CD14-positive monocyte (primary cell): ENCODE data around the gene APMAP. TPM values are rescaled to one million over a fixed set of nuclear protein-coding genes. Genes with fewer than 3 reads are reported as not detected.
A peak's percentile ranks its signal among the peaks of the same experiment; 100 is the strongest.

ENCODE experiments used
- DNase-seq, 3 donors: peaks; one replicate each; pipeline ENCODE4 v3.0.0-alpha.2; 2011 to 2022
- H2AFZ ChIP-seq: 2 replicates; pipeline ENCODE4 v1.6.0; 2012; ENCODE audit warnings: mild to moderate bottlenecking, low read depth, low read length, inconsistent platforms; ENCODE audit not compliant: insufficient read depth, poor library complexity, severe bottlenecking
- H3K27ac ChIP-seq, 2 donors: 1 replicate in 1 of 2; 2 replicates in 1 of 2; pipeline ENCODE4 v1.5.1; 2012 to 2013; ENCODE audit warnings: low read length in 2 of 2, control low read depth in 1 of 2, inconsistent platforms in 1 of 2, low read depth in 1 of 2, mild to moderate bottlenecking in 1 of 2
- H3K27me3 ChIP-seq, 2 donors: one replicate each; pipeline versions ENCODE4 v1.6.0 to v1.6.1; 2011 to 2013; ENCODE audit warnings: low read length in 2 of 2; ENCODE audit not compliant: control insufficient read depth in 2 of 2, insufficient read depth in 2 of 2
- H3K36me3 ChIP-seq, 2 donors: replicated peaks in 1 of 2; 1 replicate in 1 of 2; 2 replicates in 1 of 2; pipeline versions ENCODE4 v1.5.1 to v1.6.1; 2012 to 2013; ENCODE audit warnings: low read length in 2 of 2, control low read depth in 1 of 2, inconsistent platforms in 1 of 2, mild to moderate bottlenecking in 1 of 2; ENCODE audit not compliant: insufficient read depth in 2 of 2, control insufficient read depth in 1 of 2
- H3K4me1 ChIP-seq, 2 donors: 1 replicate in 1 of 2; 2 replicates in 1 of 2; pipeline versions ENCODE4 v1.5.1 to v1.6.1; 2012 to 2013; ENCODE audit warnings: low read length in 2 of 2, control low read depth in 1 of 2, inconsistent platforms in 1 of 2, mild to moderate bottlenecking in 1 of 2, moderate library complexity in 1 of 2; ENCODE audit not compliant: insufficient read depth in 2 of 2, control insufficient read depth in 1 of 2
- H3K4me2 ChIP-seq: replicated peaks from 2 replicates; pipeline ENCODE3; 2012; ENCODE audit warnings: low read length, moderate library complexity, mild to moderate bottlenecking; ENCODE audit not compliant: poor library complexity, severe bottlenecking; ENCODE audit errors: extremely low read depth
- H3K4me3 ChIP-seq, 3 experiments: fragments of 200-600 bp in 1 of 3; sonication (generic) in 1 of 3; replicated peaks in 1 of 3; 1 replicate in 2 of 3; 2 replicates in 1 of 3; pipeline ENCODE4 v1.5.1; 2011 to 2013; ENCODE audit warnings: low read length in 3 of 3, mild to moderate bottlenecking in 3 of 3, control low read depth in 2 of 3, low read depth in 2 of 3, inconsistent platforms in 1 of 3, moderate library complexity in 1 of 3
- H3K79me2 ChIP-seq: 2 replicates; pipeline ENCODE4 v1.6.0; 2012; ENCODE audit warnings: mild to moderate bottlenecking, control low read depth, inconsistent platforms, low read length, moderate library complexity; ENCODE audit not compliant: insufficient read depth
- H3K9ac ChIP-seq: 2 replicates; pipeline ENCODE4 v1.6.0; 2017; ENCODE audit warnings: low read length, mild to moderate bottlenecking; ENCODE audit not compliant: insufficient read depth, poor library complexity, severe bottlenecking
- H3K9me3 ChIP-seq, 2 donors: replicated peaks in 1 of 2; 1 replicate in 1 of 2; 2 replicates in 1 of 2; pipeline versions ENCODE4 v1.5.1 to v1.6.1; 2012 to 2013; ENCODE audit warnings: low read length in 2 of 2, control low read depth in 1 of 2; ENCODE audit not compliant: control insufficient read depth in 1 of 2, insufficient read depth in 1 of 2
- H4K20me1 ChIP-seq: 2 replicates; pipeline ENCODE4 v1.6.0; 2012; ENCODE audit warnings: mild to moderate bottlenecking, low read length, control low read depth, moderate library complexity; ENCODE audit not compliant: insufficient read depth
- H3K27ac Mint-ChIP-seq, 7 donors: one replicate each; pipeline ENCODE4 v1.8.0; 2020; ENCODE audit warnings: mild to moderate bottlenecking in 7 of 7, mixed read lengths in 7 of 7, moderate library complexity in 6 of 7, inconsistent platforms in 2 of 7
- H3K27me3 Mint-ChIP-seq, 3 donors: one replicate each; pipeline ENCODE4 v1.8.0; 2021 to 2022; ENCODE audit warnings: low read depth in 3 of 3, mild to moderate bottlenecking in 3 of 3, mixed read lengths in 3 of 3, moderate library complexity in 3 of 3, inconsistent platforms in 1 of 3
- H3K36me3 Mint-ChIP-seq, 2 donors: one replicate each; pipeline ENCODE4 v1.8.0; 2020; ENCODE audit warnings: mixed read lengths in 2 of 2, inconsistent platforms in 1 of 2, mild to moderate bottlenecking in 1 of 2
- H3K4me1 Mint-ChIP-seq: one replicate; pipeline ENCODE4 v1.8.0; 2020; ENCODE audit warnings: mild to moderate bottlenecking, mixed read lengths
- H3K4me3 Mint-ChIP-seq, 2 donors: one replicate each; pipeline ENCODE4 v1.8.0; 2020; ENCODE audit warnings: mild to moderate bottlenecking in 2 of 2, mixed read lengths in 2 of 2, moderate library complexity in 1 of 2
- H3K9me3 Mint-ChIP-seq, 7 donors: one replicate each; pipeline ENCODE4 v1.8.0; 2020 to 2022; ENCODE audit warnings: mixed read lengths in 7 of 7, mild to moderate bottlenecking in 6 of 7, moderate library complexity in 6 of 7, inconsistent platforms in 2 of 7
- WGBS: methylation state at CpG from one replicate; pipeline ENCODE4 v1.1.5; 2013; ENCODE audit warnings: missing lambda C conversion rate; ENCODE audit not compliant: insufficient coverage; 5-methylcytosine and 5-hydroxymethylcytosine counted together
- intact Hi-C, 2 donors: fragments of 100-400 bp; cut with micrococcal nuclease; formaldehyde crosslinking; loops; one replicate each; pipeline versions ENCODE4 v1.15.0 to v1.15.1; 2023
- polyA plus RNA-seq, 3 donors: library from polyadenylated mRNA; depleted of rRNA in 1 of 3; unstranded in 2 of 3; stranded (reverse) in 1 of 3; fragments of 300-500 nt in 2 of 3; fragments of >200 nt in 1 of 3; fragmentation: Illumina TruSeq in 2 of 3; gene quantifications; 1 replicate in 2 of 3; 2 replicates in 1 of 3; pipeline ENCODE4 v1.2.3, GENCODE V29; 2012 to 2021
- TF ChIP-seq, protein P1 (sequence below): fragments of 200-600 bp; IDR thresholded peaks from one replicate; pipeline ENCODE4 v1.8.0; 2022; ENCODE audit warnings: antibody characterized with exemption, mild to moderate bottlenecking

APMAP gene
- polyA plus RNA-seq, 3 donors, result 26.9 to 74.0 (median 73.2) TPM

DNA sequence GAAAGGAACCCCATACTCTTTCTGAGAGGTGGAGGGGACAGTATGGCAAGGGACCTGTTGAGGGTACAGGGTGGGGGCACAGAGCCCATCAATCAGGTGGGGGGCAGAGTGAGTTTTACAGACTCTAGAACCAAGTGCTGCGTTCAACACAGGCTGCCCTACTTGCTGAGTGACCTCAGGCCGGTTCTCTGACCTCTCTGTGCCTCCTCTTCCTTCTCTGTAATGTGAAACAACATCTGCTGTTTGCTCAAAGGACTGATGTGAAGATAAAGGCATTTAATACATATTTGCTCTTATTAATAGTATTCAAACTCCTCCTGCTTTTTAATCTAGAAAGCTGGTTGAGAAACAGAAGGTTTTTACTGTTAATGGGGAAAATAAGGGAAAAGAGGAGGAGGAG lies 25.9 kb upstream of the APMAP start:
- no peak overlapping the region for H3K4me3 Mint-ChIP-seq
- no peaks in the 10 kb centered on the region for H3K9me3 Mint-ChIP-seq
- Histone ChIP-seq H2AFZ (no peak overlapping the region), H3K79me2 (no peaks in the 10 kb centered on the region), H4K20me1 (peaks cover under 1% of the 10 kb centered on the region), H3K27me3 (no peaks in the 10 kb centered on the region), H3K4me1 (no peaks in the 10 kb centered on the region), H3K4me2 (no peak overlapping the region), H3K9me3 (no peaks in the 10 kb centered on the region), H3K4me3 (no peak overlapping the region), H3K36me3 (peaks cover 49 to 89% of the 10 kb centered on the region in 2 donors), H3K9ac (no peak overlapping the region), H3K27ac (no peak overlapping the region)
- peaks cover 61 to 66% of the 10 kb centered on the region in 2 donors for H3K36me3 Mint-ChIP-seq
- intact Hi-C loops, result no loop called here
- TF ChIP-seq, protein P1, sequence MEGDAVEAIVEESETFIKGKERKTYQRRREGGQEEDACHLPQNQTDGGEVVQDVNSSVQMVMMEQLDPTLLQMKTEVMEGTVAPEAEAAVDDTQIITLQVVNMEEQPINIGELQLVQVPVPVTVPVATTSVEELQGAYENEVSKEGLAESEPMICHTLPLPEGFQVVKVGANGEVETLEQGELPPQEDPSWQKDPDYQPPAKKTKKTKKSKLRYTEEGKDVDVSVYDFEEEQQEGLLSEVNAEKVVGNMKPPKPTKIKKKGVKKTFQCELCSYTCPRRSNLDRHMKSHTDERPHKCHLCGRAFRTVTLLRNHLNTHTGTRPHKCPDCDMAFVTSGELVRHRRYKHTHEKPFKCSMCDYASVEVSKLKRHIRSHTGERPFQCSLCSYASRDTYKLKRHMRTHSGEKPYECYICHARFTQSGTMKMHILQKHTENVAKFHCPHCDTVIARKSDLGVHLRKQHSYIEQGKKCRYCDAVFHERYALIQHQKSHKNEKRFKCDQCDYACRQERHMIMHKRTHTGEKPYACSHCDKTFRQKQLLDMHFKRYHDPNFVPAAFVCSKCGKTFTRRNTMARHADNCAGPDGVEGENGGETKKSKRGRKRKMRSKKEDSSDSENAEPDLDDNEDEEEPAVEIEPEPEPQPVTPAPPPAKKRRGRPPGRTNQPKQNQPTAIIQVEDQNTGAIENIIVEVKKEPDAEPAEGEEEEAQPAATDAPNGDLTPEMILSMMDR, result no peak
- WGBS, result 100% methylated on average over 1 of the region's 2 CpGs
- peaks cover under 1% of the 10 kb centered on the region for H3K4me1 Mint-ChIP-seq
- DNase-seq, result no peak
- no peak overlapping the region for H3K27ac Mint-ChIP-seq
- H3K27me3 Mint-ChIP-seq, result peaks cover 0 to 2% (median 0%) of the 10 kb centered on the region in 3 donors

DNA sequence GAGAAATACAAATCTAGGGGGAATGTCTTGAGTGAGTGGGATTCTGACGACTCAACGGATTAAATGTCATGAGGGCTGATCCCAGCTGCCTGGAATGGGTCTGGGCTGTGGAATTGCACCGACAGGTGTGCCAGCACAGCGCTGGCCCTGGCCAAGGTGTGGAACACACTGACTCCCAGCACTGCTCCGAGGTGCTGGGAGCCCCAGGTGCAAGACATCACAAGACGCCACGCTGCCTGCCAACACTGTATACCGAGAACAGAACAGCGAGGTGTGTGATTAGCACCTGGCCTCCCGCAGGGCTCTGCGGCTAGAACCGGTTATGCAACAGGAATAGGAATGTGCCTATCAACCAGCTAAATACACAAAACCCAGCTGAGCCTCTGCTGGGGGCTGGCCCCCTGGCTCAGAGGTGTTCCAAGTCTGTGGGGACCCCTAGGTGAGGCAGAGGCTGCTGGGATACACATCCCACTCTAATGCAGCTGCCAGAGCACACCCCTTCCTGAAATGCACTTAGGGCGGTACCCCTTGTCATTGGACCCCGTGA lies 24.8 kb upstream of the APMAP start:
- Histone ChIP-seq H3K4me2 (no peak overlapping the region), H3K79me2 (no peaks in the 10 kb centered on the region), H4K20me1 (no peaks in the 10 kb centered on the region), H3K9me3 (no peaks in the 10 kb centered on the region), H3K36me3 (peaks cover 51 to 89% of the 10 kb centered on the region in 2 donors), H3K9ac (no peak overlapping the region), H2AFZ (no peak overlapping the region), H3K27me3 (no peaks in the 10 kb centered on the region), H3K27ac (no peak overlapping the region), H3K4me1 (no peaks in the 10 kb centered on the region), H3K4me3 (no peak overlapping the region)
- H3K9me3 Mint-ChIP-seq, result no peaks in the 10 kb centered on the region
- TF ChIP-seq, protein P1, result no peak
- H3K27ac Mint-ChIP-seq, result peak overlapping the region in 2 of 7 donors; percentile 18 to 33
- H3K4me1 Mint-ChIP-seq, result no peaks in the 10 kb centered on the region
- no peak overlapping the region for H3K4me3 Mint-ChIP-seq
- DNase-seq, result no peak
- 97% methylated on average over 9 of the region's 14 CpGs for WGBS
- H3K36me3 Mint-ChIP-seq, result peaks cover 66 to 67% of the 10 kb centered on the region in 2 donors
- intact Hi-C loops, result no loop called here
- peaks cover 0 to 2% (median 0%) of the 10 kb centered on the region in 3 donors for H3K27me3 Mint-ChIP-seq
